Bronchial epithelial cell (primary cell): ENCODE measurements around the gene LDB2. TPM values are rescaled to one million over a fixed set of nuclear protein-coding genes. Genes with fewer than 3 reads are reported as not detected.
A peak's percentile ranks its signal among the peaks of the same experiment; 100 is the strongest.

Experiments
- DNase-seq: peaks from one replicate; pipeline ENCODE4 v3.0.0-alpha.2; 2010; ENCODE audit warnings: low read depth
- FAIRE-seq: peaks from 2 replicates; lab custom pipeline; 2011; peaks lifted over from hg19 to GRCh38; lab: Jason Lieb, UNC
- H3K27me3 ChIP-seq: 2 replicates; pipeline ENCODE4 v1.5.1; 2011; ENCODE audit warnings: low read length; ENCODE audit not compliant: control insufficient read depth, insufficient read depth
- H3K36me3 ChIP-seq: 2 replicates; pipeline ENCODE4 v1.5.1; 2011; ENCODE audit warnings: low read length; ENCODE audit not compliant: control insufficient read depth, insufficient read depth
- H3K4me3 ChIP-seq: 2 replicates; pipeline ENCODE4 v1.5.1; 2011; ENCODE audit warnings: mild to moderate bottlenecking, low read depth, low read length, control low read depth
- total RNA-seq: library from RNA; depleted of rRNA; stranded (reverse); fragments of >200 nt; gene quantifications from 2 replicates; pipeline ENCODE4 v1.2.1, GENCODE V29; 2014
- TF ChIP-seq, protein P1 (sequence below): IDR thresholded peaks from 2 replicates; pipeline ENCODE4 v1.5.1; 2011; ENCODE audit warnings: mild to moderate bottlenecking, moderate library complexity, low read length, control low read depth, inconsistent platforms; ENCODE audit not compliant: insufficient read depth, severe bottlenecking

Gene LDB2
- total RNA-seq, 1 donor from 2014 or later: not detected

DNA sequence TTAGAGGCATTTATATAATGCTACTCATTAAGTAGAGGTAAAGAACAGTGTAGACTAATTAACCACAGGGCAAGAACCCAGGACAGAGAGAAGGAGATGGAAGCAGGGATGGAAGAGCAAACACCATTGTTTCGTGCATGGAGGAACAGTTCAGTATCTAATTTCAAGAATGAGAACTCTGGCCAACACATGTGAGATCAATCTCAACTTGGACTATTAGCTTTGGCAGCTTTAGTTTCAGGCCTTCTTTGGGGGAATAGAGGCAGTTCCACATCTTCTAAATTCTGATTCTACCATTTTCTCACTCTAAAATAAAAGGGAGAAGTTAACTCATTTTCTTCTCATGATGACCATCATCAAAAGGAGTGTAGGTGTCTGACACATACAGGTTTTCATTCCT is 207.0 kb downstream of the LDB2 start:
- Histone ChIP-seq H3K4me3 (no peak overlapping the region), H3K27me3 (no peaks in the 10 kb centered on the region), H3K36me3 (no peaks in the 10 kb centered on the region)
- TF ChIP-seq, protein P1, sequence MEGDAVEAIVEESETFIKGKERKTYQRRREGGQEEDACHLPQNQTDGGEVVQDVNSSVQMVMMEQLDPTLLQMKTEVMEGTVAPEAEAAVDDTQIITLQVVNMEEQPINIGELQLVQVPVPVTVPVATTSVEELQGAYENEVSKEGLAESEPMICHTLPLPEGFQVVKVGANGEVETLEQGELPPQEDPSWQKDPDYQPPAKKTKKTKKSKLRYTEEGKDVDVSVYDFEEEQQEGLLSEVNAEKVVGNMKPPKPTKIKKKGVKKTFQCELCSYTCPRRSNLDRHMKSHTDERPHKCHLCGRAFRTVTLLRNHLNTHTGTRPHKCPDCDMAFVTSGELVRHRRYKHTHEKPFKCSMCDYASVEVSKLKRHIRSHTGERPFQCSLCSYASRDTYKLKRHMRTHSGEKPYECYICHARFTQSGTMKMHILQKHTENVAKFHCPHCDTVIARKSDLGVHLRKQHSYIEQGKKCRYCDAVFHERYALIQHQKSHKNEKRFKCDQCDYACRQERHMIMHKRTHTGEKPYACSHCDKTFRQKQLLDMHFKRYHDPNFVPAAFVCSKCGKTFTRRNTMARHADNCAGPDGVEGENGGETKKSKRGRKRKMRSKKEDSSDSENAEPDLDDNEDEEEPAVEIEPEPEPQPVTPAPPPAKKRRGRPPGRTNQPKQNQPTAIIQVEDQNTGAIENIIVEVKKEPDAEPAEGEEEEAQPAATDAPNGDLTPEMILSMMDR: no peak
- DNase-seq (no peak), FAIRE-seq (no peak)

DNA sequence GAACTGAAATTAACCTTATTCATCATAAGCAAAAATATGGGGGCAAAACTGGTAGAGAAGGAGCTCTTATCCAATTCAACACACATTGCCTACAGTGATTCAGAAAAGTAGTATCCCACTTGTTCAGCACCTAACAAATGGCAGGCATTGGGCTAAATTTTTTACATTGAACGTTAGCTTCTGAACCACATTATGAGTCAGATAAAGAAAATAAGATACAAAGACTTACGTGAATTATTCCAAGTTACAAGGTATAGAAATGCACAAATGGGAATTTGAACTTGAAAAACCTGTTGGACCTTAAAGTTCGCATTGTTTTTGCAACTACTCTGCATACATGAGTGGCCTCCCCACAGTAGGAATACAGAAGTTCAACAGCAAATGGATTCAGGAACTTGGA is 210.6 kb downstream of the LDB2 start:
- TF ChIP-seq, protein P1: no peak
- no peak for FAIRE-seq
- DNase-seq: no peak

DNA sequence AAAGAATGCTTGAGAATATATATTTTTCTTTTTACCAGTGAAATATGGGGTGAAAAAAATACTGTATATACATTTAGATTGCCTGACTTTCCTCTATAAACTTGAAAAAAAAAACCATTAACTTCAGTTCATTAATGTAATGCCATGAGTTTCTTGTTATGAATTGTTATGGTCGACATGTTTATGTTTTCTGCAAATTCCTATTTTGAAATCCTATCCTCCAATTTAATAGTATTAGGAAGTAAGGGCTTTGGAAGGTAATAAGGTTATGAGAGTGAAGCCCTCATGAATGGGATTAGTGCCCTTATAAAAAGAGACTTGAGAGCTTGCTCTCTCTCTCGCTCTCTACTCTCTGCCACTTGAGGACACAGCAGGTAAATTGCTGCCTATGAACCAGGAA is 211.4 kb downstream of the LDB2 start:
- TF ChIP-seq, protein P1: no peak
- no peak for DNase-seq
- no peak for FAIRE-seq
- H3K4me3 ChIP-seq: no peak overlapping the region
- H3K36me3 ChIP-seq: no peaks in the 10 kb centered on the region
- no peaks in the 10 kb centered on the region for H3K27me3 ChIP-seq

More for the DNA sequence above, 210.6 kb downstream of the LDB2 start:
- Histone ChIP-seq H3K36me3 (no peaks in the 10 kb centered on the region), H3K4me3 (no peak overlapping the region), H3K27me3 (no peaks in the 10 kb centered on the region)

DNA sequence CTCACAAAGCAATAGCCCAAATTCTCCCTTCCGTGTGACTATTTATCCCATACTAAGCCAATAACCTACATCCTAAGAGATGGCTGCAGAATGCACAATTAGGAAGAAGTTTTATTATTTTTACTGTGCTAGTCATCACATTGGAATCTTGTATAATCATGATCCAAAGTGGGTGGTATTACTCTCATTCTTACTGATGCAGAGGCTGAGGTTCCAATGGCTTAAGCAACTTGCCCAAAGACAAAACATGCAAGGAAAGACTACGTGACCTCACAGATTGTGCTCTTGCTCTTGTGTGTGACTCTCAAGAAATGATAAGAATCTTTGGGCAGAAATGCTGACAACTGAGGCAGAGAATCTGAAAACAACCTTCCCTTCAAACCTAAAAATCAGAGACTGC is 212.2 kb downstream of the LDB2 start:
- Histone ChIP-seq H3K36me3 (no peaks in the 10 kb centered on the region), H3K27me3 (no peaks in the 10 kb centered on the region), H3K4me3 (no peak overlapping the region)
- FAIRE-seq (no peak), DNase-seq (peak; percentile 0)
- TF ChIP-seq, protein P1: no peak

DNA sequence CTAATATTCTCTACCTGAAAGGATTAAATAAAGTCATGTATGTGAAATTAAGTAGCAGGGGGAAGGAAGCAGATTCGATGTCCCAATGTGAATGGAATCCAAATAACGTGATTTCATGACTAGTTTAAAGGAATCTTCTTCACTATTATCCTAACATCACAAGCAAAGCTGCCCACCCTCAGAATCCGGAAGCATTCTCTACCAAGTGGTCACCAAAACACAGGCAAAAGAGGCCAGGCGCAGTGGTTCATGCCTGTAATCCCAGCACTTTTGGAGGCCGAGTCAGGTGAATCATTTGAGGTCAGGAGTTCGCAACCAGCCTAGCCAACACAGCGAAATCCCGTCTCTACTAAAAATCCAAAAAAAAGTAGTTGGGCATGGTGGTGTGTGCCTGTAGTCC is 212.9 kb downstream of the LDB2 start:
- no peaks in the 10 kb centered on the region for H3K27me3 ChIP-seq
- TF ChIP-seq, protein P1: no peak
- DNase-seq (no peak), FAIRE-seq (no peak)
- H3K4me3 ChIP-seq: no peak overlapping the region
- no peaks in the 10 kb centered on the region for H3K36me3 ChIP-seq

GRCh38 chr4:16684935-16685334 is 213.5 kb downstream of the LDB2 start:
- no peak for DNase-seq
- FAIRE-seq: no peak
- TF ChIP-seq, protein P1: no peak
- Histone ChIP-seq H3K36me3 (no peaks in the 10 kb centered on the region), H3K27me3 (no peaks in the 10 kb centered on the region), H3K4me3 (no peak overlapping the region)
